SK-N-SH (cell line): ENCODE measurements around the gene GOLT1A.

Experiments
- CTCF ChIP-seq: fragments of 200-600 bp; sonication (generic); IDR thresholded peaks from 2 replicates; pipeline ENCODE4 v1.6.1; 2017; ENCODE audit warnings: antibody characterized with exemption, mild to moderate bottlenecking, moderate library complexity
- JUND ChIP-seq: IDR thresholded peaks from 2 replicates; pipeline ENCODE4 v1.4.0; 2012
- YY1 ChIP-seq: IDR thresholded peaks from 2 replicates; pipeline ENCODE4 v1.4.0; 2012; ENCODE audit warnings: low read depth, mild to moderate bottlenecking

- TF ChIP-seq JUND, result no peak
- peak; percentile 90 for TF ChIP-seq CTCF
- no peak for TF ChIP-seq YY1
Observed at GRCh38 chr1:204207136-204207616, 6.6 kb downstream of the GOLT1A start.
